Prostate gland (tissue), 2 donors: ENCODE measurements around the gene SHKBP1. TPM values are rescaled to one million over a fixed set of nuclear protein-coding genes. Genes with fewer than 3 reads are reported as not detected.
"Not testable (repeated sequence)": the region's sequence is repeated elsewhere in the genome, so short reads cannot be mapped to it uniquely, and the experiment has no call there.

Source experiments
- DNase-seq: peaks from one replicate; pipeline ENCODE4 v3.0.0-alpha.2; 2019; ENCODE audit warnings: low spot score
- H3K27ac ChIP-seq, 2 donors: fragments of 200-600 bp; sonication (generic); 2 replicates each; pipeline ENCODE4 v1.5.1; 2017 to 2019
- H3K27me3 ChIP-seq: fragments of 200-600 bp; sonication (generic); replicated peaks from 2 replicates; pipeline ENCODE4 v1.5.1; 2019; ENCODE audit not compliant: insufficient read depth
- H3K36me3 ChIP-seq, 2 donors: fragments of 200-600 bp; sonication (generic); 1 replicate in 1 of 2; 2 replicates in 1 of 2; pipeline versions ENCODE4 v1.5.1 to v1.8.1; 2017 to 2019
- H3K4me1 ChIP-seq: fragments of 200-600 bp; sonication (generic); replicated peaks from 2 replicates; pipeline ENCODE4 v1.5.1; 2019
- H3K4me3 ChIP-seq, 2 donors: fragments of 200-600 bp; sonication (generic); 2 replicates each; pipeline ENCODE4 v1.5.1; 2017 to 2019
- H3K9me3 ChIP-seq: fragments of 200-600 bp; sonication (generic); 2 replicates; pipeline ENCODE4 v1.5.1; 2017
- CTCF ChIP-seq, 4 experiments: fragments of 200-600 bp in 2 of 4; fragments of 450-650 bp in 2 of 4; sonication (generic) in 2 of 4; IDR thresholded peaks; 1 replicate in 3 of 4; 2 replicates in 1 of 4; pipeline ENCODE4 v1.5.1; 2016 to 2019; ENCODE audit warnings: antibody characterized with exemption in 4 of 4, mild to moderate bottlenecking in 2 of 4, moderate library complexity in 2 of 4
- POLR2A ChIP-seq: fragments of 450-650 bp; IDR thresholded peaks from one replicate; pipeline ENCODE4 v1.6.1; 2016; ENCODE audit warnings: antibody characterized with exemption, mild to moderate bottlenecking
- POLR2AphosphoS5 ChIP-seq: sonication (generic); formaldehyde crosslinking; IDR thresholded peaks from one replicate; pipeline ENCODE4 v1.6.1; 2017; ENCODE audit warnings: antibody characterized with exemption
- WGBS: methylation state at CpG from one replicate; pipeline ENCODE4 v1.1.5; 2018; 5-methylcytosine and 5-hydroxymethylcytosine counted together
- intact Hi-C: fragments of 100-400 bp; cut with DNase I; formaldehyde crosslinking; loops from one replicate; pipeline ENCODE4 v1.14.2; 2022
- total RNA-seq, 2 donors: library from RNA; depleted of rRNA; stranded (reverse); fragments of >200 nt; gene quantifications; one replicate each; pipeline ENCODE4 v1.1.0, GENCODE V29; 2016

SHKBP1 gene
- total RNA-seq, 2 donors from 2014 or later = 54.6 to 91.6 TPM

- Histone ChIP-seq H3K4me3 (no peak overlapping the region), H3K27ac (no peak overlapping the region), H3K36me3 (peaks cover 7 to 12% of the 10 kb centered on the region in 2 donors), H3K27me3 (no peaks in the 10 kb centered on the region), H3K4me1 (no peaks in the 10 kb centered on the region), H3K9me3 (no peaks in the 10 kb centered on the region)
- 53% methylated on average over 41 of the region's 41 CpGs for WGBS
- intact Hi-C loops = no loop called here
- no peak for DNase-seq
- TF ChIP-seq CTCF (IDR thresholded peaks at IDR 0.05) = no peak
- no peak for TF ChIP-seq POLR2A
- TF ChIP-seq POLR2AphosphoS5 = no peak
Measured at GRCh38 chr19:40623403-40624251, 47.0 kb downstream of the SHKBP1 start.

- 85% methylated on average over 14 of the region's 14 CpGs for WGBS
- not testable (repeated sequence) for H3K27ac ChIP-seq, DNase-seq
Measured at GRCh38 chr19:40624369-40625153, 47.9 kb downstream of the SHKBP1 start.

GRCh38 chr19:40625406-40626120 lies 48.9 kb downstream of the SHKBP1 start:
- Histone ChIP-seq H3K9me3 (no peaks in the 10 kb centered on the region), H3K27ac (no peak overlapping the region), H3K4me1 (no peaks in the 10 kb centered on the region), H3K36me3 (peaks cover 6 to 7% of the 10 kb centered on the region in 2 donors), H3K27me3 (no peaks in the 10 kb centered on the region), H3K4me3 (no peak overlapping the region)
- WGBS = 75% methylated on average over 7 of the region's 7 CpGs
- intact Hi-C loops = no loop called here
- DNase-seq = no peak
- TF ChIP-seq POLR2AphosphoS5 = no peak
- TF ChIP-seq POLR2A = no peak
- TF ChIP-seq CTCF (IDR thresholded peaks at IDR 0.05) = no peak

More at GRCh38 chr19:40624369-40625153, 47.9 kb downstream of the SHKBP1 start:
- H3K4me3 ChIP-seq, H3K27me3 ChIP-seq, H3K9me3 ChIP-seq, intact Hi-C loops, H3K36me3 ChIP-seq, H3K4me1 ChIP-seq: not testable (repeated sequence)

GRCh38 chr19:40626918-40627317 lies 50.2 kb downstream of the SHKBP1 start:
- Histone ChIP-seq H3K9me3 (no peaks in the 10 kb centered on the region), H3K36me3 (peaks cover 6 to 7% of the 10 kb centered on the region in 2 donors), H3K4me1 (no peaks in the 10 kb centered on the region), H3K4me3 (no peak overlapping the region), H3K27me3 (no peaks in the 10 kb centered on the region), H3K27ac (no peak overlapping the region)
- WGBS = 91% methylated on average over 24 of the region's 24 CpGs
- TF ChIP-seq POLR2AphosphoS5 = no peak
- DNase-seq = no peak
- intact Hi-C loops = no loop called here

GRCh38 chr19:40627486-40628279 lies 51.0 kb downstream of the SHKBP1 start:
- no peak for DNase-seq
- H3K36me3 ChIP-seq = peaks cover 6 to 7% of the 10 kb centered on the region in 2 donors
- no peaks in the 10 kb centered on the region for H3K9me3 ChIP-seq
- intact Hi-C loops = no loop called here
- TF ChIP-seq POLR2A (no peak), POLR2AphosphoS5 (no peak), CTCF (IDR thresholded peaks at IDR 0.05) (no peak)
- no peaks in the 10 kb centered on the region for H3K4me1 ChIP-seq
- H3K27ac ChIP-seq = no peak overlapping the region
- no peak overlapping the region for H3K4me3 ChIP-seq
- H3K27me3 ChIP-seq = no peaks in the 10 kb centered on the region
- 90% methylated on average over 39 of the region's 39 CpGs for WGBS
